MM.1S (cell line): ENCODE data around the gene SYVN1.

Experiments used
- CTCF ChIP-seq: fragments of 300-600 bp; sonication (generic); IDR thresholded peaks from 2 replicates; pipeline ENCODE4 v1.5.1; 2016; ENCODE audit warnings: antibody characterized with exemption, low read length, mixed read lengths
- EZH2 ChIP-seq: fragments of 300-600 bp; sonication (generic); optimal IDR thresholded peaks from 2 replicates; pipeline ENCODE3; 2017; ENCODE audit warnings: low read depth, mild to moderate bottlenecking, antibody characterized with exemption, low read length, mixed read lengths

DNA sequence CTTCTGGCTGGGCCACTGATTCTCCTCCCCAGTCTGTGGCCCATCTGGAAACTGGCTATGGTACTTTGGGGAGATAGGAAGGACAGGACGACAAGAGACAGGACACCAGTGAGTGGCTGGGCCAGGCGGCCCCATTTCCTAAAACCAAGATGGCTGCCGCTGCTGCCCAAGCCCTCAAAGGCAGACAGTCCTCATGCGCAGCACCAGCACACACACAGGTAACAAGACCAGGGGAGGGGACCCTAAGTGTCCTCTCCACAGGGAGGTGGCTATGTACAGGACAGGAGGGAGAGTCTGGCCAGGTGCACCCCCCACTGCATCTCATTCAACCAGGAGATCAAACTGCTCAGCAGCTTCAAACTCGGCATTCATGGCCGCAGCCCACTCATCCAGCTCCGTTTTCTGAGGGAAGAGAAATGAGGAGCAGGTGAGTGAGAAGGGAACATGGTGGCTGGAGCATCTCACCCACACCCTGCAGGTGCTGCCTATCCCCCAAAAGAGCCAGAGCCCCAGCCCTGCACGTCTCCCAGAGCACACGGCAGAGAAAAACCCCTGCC is 55.5 kb downstream of the SYVN1 start:
- TF ChIP-seq CTCF, result no peak
- no peak for TF ChIP-seq EZH2
